HCT116 (cell line): ENCODE measurements around the gene THRB. TPM values are rescaled to one million over a fixed set of nuclear protein-coding genes. Genes with fewer than 3 reads are reported as not detected.

Experiments used
- ATAC-seq: fragments of 200-7000 bp; cut with Tn5 transposase; 2 replicates; pipeline ENCODE4 v1.9.1; 2020; ENCODE audit warnings: mild to moderate bottlenecking, moderate library complexity
- BruUV-seq: library from RNA; stranded (reverse); fragments of 400-500 nt; replicated peaks from 2 replicates; lab custom pipeline; 2021; lab: Mats Ljungman, UMichigan
- CTCF ChIA-PET: fragments of 300-600 bp; sonication (Branson Sonifier 250); formaldehyde crosslinking; loops from one replicate; lab custom pipeline; 2021; ENCODE audit warnings: antibody characterized with exemption; lab: Charles Lee
- POLR2A ChIA-PET: fragments of 300-600, 350-600 bp; sonication (Branson Sonifier 250); formaldehyde crosslinking; loops from one replicate; lab custom pipeline; 2021; ENCODE audit warnings: antibody characterized with exemption; lab: Charles Lee
- RAD21 ChIA-PET, 2 experiments: fragments of 300-600 bp; sonication (Branson Sonifier 250); formaldehyde crosslinking; loops; one replicate each; lab custom pipeline; 2023; ENCODE audit warnings: low total read pairs in 2 of 2; ENCODE audit not compliant: uncharacterized antibody in 2 of 2, unreplicated experiment in 2 of 2, low non-redundant PET in 1 of 2; lab: Charles Lee
- DNase-seq: peaks from one replicate; pipeline ENCODE4 v3.0.0-alpha.2; 2010; ENCODE audit warnings: low read depth, low spot score
- H2AFZ ChIP-seq: fragments of 200-600 bp; shearing (Covaris generic), sonication (generic); 2 replicates; pipeline ENCODE4 v1.6.1; 2017; ENCODE audit warnings: low read depth, mixed run types, mixed read lengths, antibody characterized with exemption, low read length; ENCODE audit not compliant: poor library complexity, severe bottlenecking
- H3K27ac ChIP-seq: 2 replicates; pipeline ENCODE4 v1.5.1; 2012; ENCODE audit warnings: low read depth, low read length
- H3K27me3 ChIP-seq: fragments of 200-600 bp; sonication (generic); 2 replicates; pipeline ENCODE4 v1.6.1; 2016; ENCODE audit warnings: mixed run types, low read length, mixed read lengths; ENCODE audit not compliant: insufficient read depth
- H3K36me3 ChIP-seq, 2 experiments: fragments of 200-500 bp in 1 of 2; fragments of 200-600 bp in 1 of 2; sonication (Bioruptor generic) in 1 of 2; sonication (generic) in 1 of 2; 2 replicates each; pipeline versions ENCODE4 v1.5.1 to v1.6.1; 2014 to 2016; ENCODE audit warnings: low read length in 2 of 2, inconsistent platforms in 1 of 2, mixed read lengths in 1 of 2, mixed run types in 1 of 2; ENCODE audit not compliant: insufficient read depth in 2 of 2, control insufficient read depth in 1 of 2
- H3K4me1 ChIP-seq, 2 experiments: fragments of 200-600 bp in 1 of 2; sonication (generic) in 1 of 2; 2 replicates each; pipeline versions ENCODE4 v1.5.1 to v1.6.1; 2012 to 2017; ENCODE audit warnings: low read length in 2 of 2, inconsistent platforms in 1 of 2, mild to moderate bottlenecking in 1 of 2, mixed read lengths in 1 of 2, mixed run types in 1 of 2, moderate library complexity in 1 of 2; ENCODE audit not compliant: insufficient read depth in 2 of 2, control insufficient read depth in 1 of 2
- H3K4me2 ChIP-seq: fragments of 200-600 bp; sonication (generic); 2 replicates; pipeline ENCODE4 v1.6.1; 2017; ENCODE audit warnings: mixed run types, low read length, mixed read lengths
- H3K4me3 ChIP-seq, 2 experiments: fragments of 200-600 bp in 1 of 2; sonication (generic) in 1 of 2; replicated peaks in 1 of 2; 2 replicates each; pipeline ENCODE4 v1.5.1; 2011 to 2016; ENCODE audit warnings: low read length in 2 of 2, control low read depth in 1 of 2, low read depth in 1 of 2, mild to moderate bottlenecking in 1 of 2, mixed read lengths in 1 of 2, mixed run types in 1 of 2
- H3K79me2 ChIP-seq: fragments of 200-600 bp; sonication (generic); 2 replicates; pipeline ENCODE4 v1.6.1; 2017; ENCODE audit warnings: mild to moderate bottlenecking, mixed run types, low read length, moderate library complexity, mixed read lengths; ENCODE audit not compliant: insufficient read depth
- H3K9ac ChIP-seq: fragments of 200-600 bp; sonication (generic); 2 replicates; pipeline ENCODE4 v1.6.1; 2016; ENCODE audit warnings: low read length, mixed read lengths
- H3K9me2 ChIP-seq: fragments of 200-600 bp; sonication (generic), shearing (Covaris generic); 2 replicates; pipeline ENCODE4 v1.6.1; 2017; ENCODE audit warnings: mixed run types, mild to moderate bottlenecking, moderate library complexity; ENCODE audit not compliant: insufficient read depth
- H3K9me3 ChIP-seq, 2 experiments: fragments of 200-500 bp in 1 of 2; fragments of 200-600 bp in 1 of 2; sonication (Bioruptor generic) in 1 of 2; sonication (generic) in 1 of 2; 2 replicates each; pipeline ENCODE4 v1.6.1; 2014 to 2017; ENCODE audit warnings: low read length in 2 of 2, mixed read lengths in 2 of 2, inconsistent platforms in 1 of 2, low read depth in 1 of 2, mild to moderate bottlenecking in 1 of 2, mixed run types in 1 of 2, moderate library complexity in 1 of 2; ENCODE audit not compliant: control insufficient read depth in 1 of 2, insufficient read depth in 1 of 2
- H4K20me1 ChIP-seq: fragments of 200-600 bp; sonication (generic), shearing (Covaris generic); 2 replicates; pipeline ENCODE4 v1.6.1; 2017; ENCODE audit warnings: mixed run types, mild to moderate bottlenecking, moderate library complexity; ENCODE audit not compliant: insufficient read depth
- CBX3 ChIP-seq: IDR thresholded peaks from 2 replicates; pipeline ENCODE4 v1.6.1; 2012; ENCODE audit warnings: low read depth
- CEBPB ChIP-seq: IDR thresholded peaks from 2 replicates; pipeline ENCODE4 v1.6.1; 2012; ENCODE audit warnings: low read depth
- CTCF ChIP-seq, 3 experiments: fragments of 200-600 bp in 1 of 3; sonication (generic) in 1 of 3; IDR thresholded peaks in 2 of 3; conservative IDR thresholded peaks in 1 of 3; 2 replicates each; pipeline ENCODE4 v1.5.1; 2012 to 2017; ENCODE audit warnings: low read depth in 2 of 3, low read length in 2 of 3, antibody characterized with exemption in 1 of 3, borderline replicate concordance in 1 of 3, control low read depth in 1 of 3, mild to moderate bottlenecking in 1 of 3, mixed read lengths in 1 of 3, mixed run types in 1 of 3, moderate library complexity in 1 of 3; ENCODE audit not compliant: insufficient read depth in 1 of 3
- EGR1 ChIP-seq: IDR thresholded peaks from 2 replicates; pipeline ENCODE4 v1.6.1; 2012; ENCODE audit warnings: low read depth
- ELF1 ChIP-seq: IDR thresholded peaks from 2 replicates; pipeline ENCODE4 v1.6.1; 2012; ENCODE audit warnings: low read depth, borderline replicate concordance
- EZH2 ChIP-seq: fragments of 200-600 bp; sonication (generic); IDR thresholded peaks from 2 replicates; pipeline ENCODE4 v1.6.1; 2017; ENCODE audit warnings: antibody characterized with exemption, mixed run types
- EZH2phosphoT487 ChIP-seq: fragments of 200-600 bp; IDR thresholded peaks from 2 replicates; pipeline ENCODE4 v1.6.1; 2018; ENCODE audit warnings: antibody characterized with exemption, borderline replicate concordance
- JUND ChIP-seq: IDR thresholded peaks from 2 replicates; pipeline ENCODE4 v1.6.1; 2012
- POLR2A ChIP-seq: IDR thresholded peaks from 2 replicates; pipeline ENCODE4 v1.7.0; 2011; ENCODE audit warnings: borderline replicate concordance; ENCODE audit not compliant: insufficient read depth, insufficient read length; ENCODE audit errors: extremely low read depth
- POLR2AphosphoS5 ChIP-seq: IDR thresholded peaks from 2 replicates; pipeline ENCODE4 v1.6.1; 2011; ENCODE audit warnings: mild to moderate bottlenecking, low read depth, low read length, moderate library complexity
- SIN3A ChIP-seq: IDR thresholded peaks from 2 replicates; pipeline ENCODE4 v1.6.1; 2012; ENCODE audit warnings: low read depth
- ZBTB33 ChIP-seq: IDR thresholded peaks from 2 replicates; pipeline ENCODE4 v1.6.1; 2011; ENCODE audit warnings: mild to moderate bottlenecking, low read length, moderate library complexity; ENCODE audit not compliant: insufficient replicate concordance; ENCODE audit errors: extremely low read depth
- ZNF274 ChIP-seq: fragments of 200-500 bp; sonication (Bioruptor generic); IDR thresholded peaks from 2 replicates; pipeline ENCODE4 v1.6.1; 2014; ENCODE audit warnings: mild to moderate bottlenecking, low read depth, low read length, inconsistent platforms
- intact Hi-C: fragments of 100-400 bp; cut with micrococcal nuclease; formaldehyde crosslinking; loops from 2 replicates; pipeline ENCODE4 v1.10.0; 2022
- total RNA-seq: library from RNA; stranded (reverse); gene quantifications from one replicate; pipeline ENCODE4 v1.2.1, GENCODE V29; 2021; ENCODE audit not compliant: unreplicated experiment
- TF ChIP-seq, protein P1 (sequence below): IDR thresholded peaks from 2 replicates; pipeline ENCODE4 v1.6.1; 2012

The THRB gene
- total RNA-seq, 1 experiment from 2014 or later = 2.5 TPM

DNA sequence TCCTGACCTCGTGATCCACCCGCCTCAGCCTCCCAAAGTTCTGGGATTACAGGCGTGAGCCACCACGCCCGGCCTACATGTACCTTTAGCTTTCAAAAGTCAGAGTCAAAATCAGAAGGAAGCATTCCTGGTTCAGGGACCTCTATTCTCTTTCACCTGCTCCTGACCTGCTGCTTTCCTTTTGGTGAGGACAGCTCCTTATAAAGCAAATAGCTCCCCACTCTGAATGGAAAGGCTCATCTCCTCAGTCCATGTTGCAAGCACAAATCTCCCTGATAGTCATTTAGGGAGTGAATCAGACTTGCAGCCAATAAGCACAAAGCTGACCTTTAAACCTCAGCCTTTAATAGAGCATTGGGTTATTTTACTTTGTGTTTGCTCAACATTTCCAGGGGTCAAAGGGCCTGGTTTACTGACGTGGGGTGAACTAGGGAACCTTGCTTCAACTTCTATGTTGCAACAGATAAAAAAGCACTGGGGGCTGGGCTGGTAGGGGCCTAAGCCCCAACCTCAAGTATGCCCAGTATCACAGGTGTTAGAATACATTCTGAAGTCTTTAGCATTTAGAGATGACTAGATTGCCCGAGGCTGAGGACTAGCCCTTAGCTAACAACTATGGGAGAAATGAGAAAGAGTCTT lies 43.1 kb downstream of the THRB start (continued):
- TF ChIP-seq ZBTB33 = no peak
- no peak for TF ChIP-seq JUND
- TF ChIP-seq EZH2 = no peak
- no peak for TF ChIP-seq EZH2phosphoT487

DNA sequence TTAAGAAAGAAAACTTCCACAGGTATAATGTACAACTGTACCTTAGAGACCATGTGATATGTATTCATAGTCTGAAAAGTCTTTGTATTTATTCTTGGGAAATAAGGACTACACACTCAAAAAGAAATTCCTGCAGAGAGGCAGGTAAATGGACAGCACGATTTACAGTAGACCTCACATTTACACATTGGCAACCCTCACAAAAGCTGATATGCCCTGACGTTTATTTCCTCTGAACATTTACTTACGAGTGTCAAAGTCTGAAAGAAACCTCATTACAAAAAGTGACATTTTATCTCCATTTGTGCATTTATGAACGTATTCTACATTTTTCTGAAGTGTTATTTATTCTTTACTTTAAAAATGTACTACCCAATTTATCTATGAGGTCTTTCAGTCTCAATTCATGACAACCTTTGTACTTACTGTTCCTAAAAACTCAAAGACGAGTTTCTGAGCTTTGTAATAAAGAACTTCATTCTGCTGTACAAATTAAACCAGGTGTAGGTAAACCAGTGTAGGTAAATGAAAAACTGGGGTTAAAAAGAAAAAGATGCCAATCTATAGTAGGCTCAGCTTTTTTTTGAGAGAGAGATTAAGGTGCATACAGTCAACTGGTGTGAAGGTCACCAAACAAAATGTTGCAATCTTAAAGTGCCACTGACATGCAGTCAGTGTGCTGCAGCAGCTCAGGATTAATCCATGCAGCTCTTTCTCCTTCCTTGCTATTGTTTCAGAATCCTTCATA lies 44.3 kb downstream of the THRB start:
- Histone ChIP-seq H3K27me3 (no peaks in the 10 kb centered on the region), H3K4me3 (no peak overlapping the region), H3K9me2 (no peaks in the 10 kb centered on the region), H3K4me2 (no peak overlapping the region), H3K79me2 (no peaks in the 10 kb centered on the region), H3K27ac (no peak overlapping the region), H3K4me1 (no peaks in the 10 kb centered on the region), H4K20me1 (no peaks in the 10 kb centered on the region), H3K9ac (no peak overlapping the region), H3K9me3 (no peaks in the 10 kb centered on the region), H3K36me3 (no peaks in the 10 kb centered on the region), H2AFZ (no peak overlapping the region)
- no peak for ATAC-seq
- no peak for DNase-seq
- ChIA-PET POLR2A (no interaction called here), RAD21 (no interaction called here), CTCF (no interaction called here)
- no TSS peak for BruUV-seq
- intact Hi-C loops = no loop called here
- TF ChIP-seq EGR1 (no peak), POLR2A (no peak), ELF1 (no peak), ZBTB33 (no peak), POLR2AphosphoS5 (no peak), SIN3A (no peak), CTCF (IDR thresholded peaks at IDR 0.05 in 2 of 3, conservative IDR thresholded peaks at IDR 0.05 in 1 of 3; ENCODE audit: borderline replicate concordance in 1 of 3, insufficient read depth in 1 of 3, low read depth in 2 of 3, low read length in 2 of 3) (no peak), CBX3 (no peak), ZNF274 (no peak), CEBPB (no peak)
- TF ChIP-seq, protein P1, sequence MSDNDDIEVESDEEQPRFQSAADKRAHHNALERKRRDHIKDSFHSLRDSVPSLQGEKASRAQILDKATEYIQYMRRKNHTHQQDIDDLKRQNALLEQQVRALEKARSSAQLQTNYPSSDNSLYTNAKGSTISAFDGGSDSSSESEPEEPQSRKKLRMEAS = no peak
